PC-9 (cell line): ENCODE data around the gene CYP2B6.

ENCODE experiments used
- EZH2 ChIP-seq: fragments of 200-600 bp; sonication (generic); IDR thresholded peaks from 2 replicates; pipeline ENCODE4 v1.8.0; 2017; ENCODE audit warnings: antibody characterized with exemption, low read depth
- TF ChIP-seq, protein P1 (sequence below): fragments of 200-600 bp; sonication (generic); conservative IDR thresholded peaks from 2 replicates; pipeline ENCODE4 v1.6.1; 2017; ENCODE audit warnings: mixed run types, antibody characterized with exemption, mild to moderate bottlenecking, moderate library complexity

DNA sequence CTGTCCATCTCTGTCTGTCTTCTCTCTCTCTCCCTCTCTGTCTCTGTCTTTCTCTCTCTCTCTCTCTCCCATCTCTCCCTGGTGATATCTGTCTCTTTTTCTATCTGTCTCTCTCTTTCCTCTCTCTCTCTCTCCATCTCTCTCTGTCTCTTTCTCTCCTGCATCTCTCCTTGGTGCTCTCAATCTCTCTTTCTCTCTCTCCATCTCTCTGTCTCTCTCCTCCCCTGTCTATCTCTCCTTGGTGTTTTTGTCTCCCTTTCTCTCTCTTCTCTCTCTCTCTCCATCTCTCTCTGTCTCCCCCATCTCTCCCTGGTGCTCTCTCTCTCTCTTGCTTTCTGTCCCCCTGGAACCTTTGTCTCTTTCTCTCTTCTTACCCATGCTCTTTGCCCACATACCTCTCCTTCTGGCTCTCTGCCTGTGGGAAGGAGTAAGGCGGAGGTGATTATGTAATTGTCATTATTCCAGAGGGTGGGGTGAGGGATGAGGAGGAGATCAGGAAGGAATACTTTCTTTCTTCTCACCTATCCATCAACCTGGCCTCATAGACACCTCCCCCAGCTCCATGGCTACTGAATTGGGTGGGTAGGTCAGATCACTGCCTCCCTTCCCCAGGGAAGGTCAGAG lies 30.9 kb upstream of the CYP2B6 start:
- TF ChIP-seq, protein P1, sequence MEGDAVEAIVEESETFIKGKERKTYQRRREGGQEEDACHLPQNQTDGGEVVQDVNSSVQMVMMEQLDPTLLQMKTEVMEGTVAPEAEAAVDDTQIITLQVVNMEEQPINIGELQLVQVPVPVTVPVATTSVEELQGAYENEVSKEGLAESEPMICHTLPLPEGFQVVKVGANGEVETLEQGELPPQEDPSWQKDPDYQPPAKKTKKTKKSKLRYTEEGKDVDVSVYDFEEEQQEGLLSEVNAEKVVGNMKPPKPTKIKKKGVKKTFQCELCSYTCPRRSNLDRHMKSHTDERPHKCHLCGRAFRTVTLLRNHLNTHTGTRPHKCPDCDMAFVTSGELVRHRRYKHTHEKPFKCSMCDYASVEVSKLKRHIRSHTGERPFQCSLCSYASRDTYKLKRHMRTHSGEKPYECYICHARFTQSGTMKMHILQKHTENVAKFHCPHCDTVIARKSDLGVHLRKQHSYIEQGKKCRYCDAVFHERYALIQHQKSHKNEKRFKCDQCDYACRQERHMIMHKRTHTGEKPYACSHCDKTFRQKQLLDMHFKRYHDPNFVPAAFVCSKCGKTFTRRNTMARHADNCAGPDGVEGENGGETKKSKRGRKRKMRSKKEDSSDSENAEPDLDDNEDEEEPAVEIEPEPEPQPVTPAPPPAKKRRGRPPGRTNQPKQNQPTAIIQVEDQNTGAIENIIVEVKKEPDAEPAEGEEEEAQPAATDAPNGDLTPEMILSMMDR: no peak
- TF ChIP-seq EZH2: no peak
